ENCODE results near the gene POMP.

DNA sequence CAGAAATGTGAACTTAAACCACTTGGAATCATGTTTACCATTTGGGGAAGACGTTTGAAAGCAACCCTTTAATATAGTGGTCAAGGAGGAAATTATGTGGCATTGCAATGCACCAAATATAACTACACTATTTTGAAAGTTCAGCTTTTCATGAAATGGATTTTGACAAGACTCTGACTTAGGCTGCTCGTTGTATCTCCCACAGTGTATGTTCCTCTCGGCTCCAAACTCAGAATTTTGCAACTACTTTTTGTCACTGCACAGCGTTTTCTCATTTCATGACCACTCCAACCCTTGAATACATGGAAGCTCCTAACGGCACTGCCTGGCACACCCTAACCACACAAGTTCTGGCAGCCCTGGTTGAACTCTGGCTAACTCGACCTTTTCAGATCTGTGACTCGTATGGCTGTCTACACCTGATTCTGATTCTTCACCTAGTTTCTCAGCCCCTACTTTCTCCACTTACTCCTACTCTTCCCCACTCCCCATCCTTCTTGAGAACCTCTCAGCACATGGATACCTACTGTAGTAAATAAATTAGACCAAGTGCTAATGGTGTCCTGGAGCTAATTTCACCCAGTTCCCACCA, 7.0 kb upstream of the POMP start:
- TF ChIP-seq, protein P1, sequence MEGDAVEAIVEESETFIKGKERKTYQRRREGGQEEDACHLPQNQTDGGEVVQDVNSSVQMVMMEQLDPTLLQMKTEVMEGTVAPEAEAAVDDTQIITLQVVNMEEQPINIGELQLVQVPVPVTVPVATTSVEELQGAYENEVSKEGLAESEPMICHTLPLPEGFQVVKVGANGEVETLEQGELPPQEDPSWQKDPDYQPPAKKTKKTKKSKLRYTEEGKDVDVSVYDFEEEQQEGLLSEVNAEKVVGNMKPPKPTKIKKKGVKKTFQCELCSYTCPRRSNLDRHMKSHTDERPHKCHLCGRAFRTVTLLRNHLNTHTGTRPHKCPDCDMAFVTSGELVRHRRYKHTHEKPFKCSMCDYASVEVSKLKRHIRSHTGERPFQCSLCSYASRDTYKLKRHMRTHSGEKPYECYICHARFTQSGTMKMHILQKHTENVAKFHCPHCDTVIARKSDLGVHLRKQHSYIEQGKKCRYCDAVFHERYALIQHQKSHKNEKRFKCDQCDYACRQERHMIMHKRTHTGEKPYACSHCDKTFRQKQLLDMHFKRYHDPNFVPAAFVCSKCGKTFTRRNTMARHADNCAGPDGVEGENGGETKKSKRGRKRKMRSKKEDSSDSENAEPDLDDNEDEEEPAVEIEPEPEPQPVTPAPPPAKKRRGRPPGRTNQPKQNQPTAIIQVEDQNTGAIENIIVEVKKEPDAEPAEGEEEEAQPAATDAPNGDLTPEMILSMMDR (IDR thresholded peaks at IDR 0.05): no peak
- TF ChIP-seq POLR2A (IDR thresholded peaks at IDR 0.05): no peak

Measured in uterus (tissue), 2 donors.